Dendritic cell treated with granulocyte-macrophage colony-stimulating factor and Interleukin-4, amounts not matched to agents 40 ng/mL and 50 ng/mL, for 4 days (primary cell): ENCODE results near the gene MRPS31.

Experiments
- H3K27ac Mint-ChIP-seq: one replicate; pipeline ENCODE4 v1.8.0; 2022; ENCODE audit warnings: mild to moderate bottlenecking, mixed read lengths
- H3K27me3 Mint-ChIP-seq: one replicate; pipeline ENCODE4 v1.8.0; 2022; ENCODE audit warnings: mild to moderate bottlenecking, mixed read lengths
- H3K36me3 Mint-ChIP-seq: one replicate; pipeline ENCODE4 v1.8.0; 2022; ENCODE audit warnings: low read depth, mixed read lengths
- H3K4me1 Mint-ChIP-seq: one replicate; pipeline ENCODE4 v1.8.0; 2022; ENCODE audit warnings: low read depth, mixed read lengths
- H3K4me3 Mint-ChIP-seq: one replicate; pipeline ENCODE4 v1.8.0; 2022; ENCODE audit warnings: mild to moderate bottlenecking, moderate library complexity, mixed read lengths
- H3K9me3 Mint-ChIP-seq: one replicate; pipeline ENCODE4 v1.8.0; 2022; ENCODE audit warnings: mixed read lengths
- intact Hi-C: fragments of 100-400 bp; cut with micrococcal nuclease; formaldehyde crosslinking; loops from one replicate; pipeline ENCODE4 v1.15.0; 2022

The MRPS31 gene

DNA sequence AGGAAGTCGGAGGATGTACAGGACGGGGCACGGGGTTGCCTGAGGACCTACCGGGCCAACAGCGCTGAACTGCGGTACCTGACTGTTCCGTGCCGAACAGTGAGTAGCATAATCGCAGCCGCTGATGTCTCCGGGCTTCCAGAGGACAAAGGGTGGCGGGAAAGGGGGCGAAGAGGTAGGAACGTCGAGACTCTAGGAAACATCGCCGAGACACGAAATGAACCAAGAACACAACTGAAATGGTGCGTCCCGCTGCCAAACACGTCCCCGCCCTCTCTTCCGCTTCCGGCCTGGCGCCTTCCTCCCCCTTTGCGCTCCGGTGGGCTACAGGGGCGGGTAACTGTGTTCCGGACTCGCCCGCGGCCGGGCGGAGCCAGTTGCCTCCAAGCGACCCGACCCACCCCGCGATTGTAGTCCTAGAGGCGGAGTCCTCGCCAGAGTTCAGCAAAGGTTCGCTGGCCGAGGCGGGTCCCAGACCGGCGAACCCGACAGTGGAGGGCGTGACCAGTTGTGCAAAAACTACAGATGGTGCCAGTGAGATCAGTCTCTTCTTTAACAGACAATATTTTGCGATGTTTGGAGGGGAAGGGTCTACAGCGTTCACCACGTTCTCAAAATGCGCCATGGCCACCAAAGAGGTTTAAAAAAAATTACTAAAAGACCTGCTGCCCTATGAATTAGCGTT is at the start of gene MRPS31:
MRPS31 (minus strand) TSS at position 257 of the 685 bp plus-strand sequence; CDS start at position 203, 54 bp downstream.
- Mint-ChIP-seq H3K27me3 (no peaks in the 10 kb centered on the region), H3K27ac (peak within 1 kb of the TSS; percentile 95), H3K4me3 (peak within 1 kb of the TSS; percentile 95), H3K9me3 (no peaks in the 10 kb centered on the region), H3K4me1 (peaks cover 13% of the 10 kb centered on the region), H3K36me3 (peaks cover 19% of the 10 kb centered on the region)
- intact Hi-C loops: loop anchor here (5.0 to 10.0 kb wide), 5 partner anchors 106 to 1086 kb away; partner anchors contain the start of genes FOXO1 and WBP4

DNA sequence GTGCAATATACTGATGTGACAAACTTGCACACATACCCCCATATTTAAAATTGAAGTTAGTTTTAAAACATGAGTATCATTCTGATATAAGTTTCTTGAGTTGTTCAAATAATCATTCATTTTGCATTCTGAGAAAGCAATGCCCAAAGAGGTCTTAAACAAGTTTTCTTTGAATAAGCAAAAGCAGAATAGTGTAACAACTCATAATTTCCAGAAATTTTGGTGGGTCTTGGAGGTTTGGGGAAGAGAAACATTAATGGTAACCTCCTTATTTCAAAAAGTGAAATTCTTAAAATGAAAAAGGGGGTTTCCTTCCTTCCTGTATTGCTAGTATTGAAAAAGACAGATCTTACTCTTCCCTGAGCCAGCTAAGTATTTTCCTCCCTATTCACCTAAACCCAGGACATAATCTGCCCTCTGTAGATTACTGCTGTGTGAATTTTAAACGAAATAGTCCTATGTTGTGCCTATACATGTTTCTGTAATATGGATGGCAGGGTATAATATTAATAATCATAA is 48.9 kb upstream of the MRPS31 start:
- H3K9me3 Mint-ChIP-seq: no peaks in the 10 kb centered on the region
- no peaks in the 10 kb centered on the region for H3K27me3 Mint-ChIP-seq
- intact Hi-C loops: no loop called here
- H3K36me3 Mint-ChIP-seq: no peaks in the 10 kb centered on the region
- H3K4me3 Mint-ChIP-seq: no peak overlapping the region
- H3K27ac Mint-ChIP-seq: no peak overlapping the region
- no peaks in the 10 kb centered on the region for H3K4me1 Mint-ChIP-seq

DNA sequence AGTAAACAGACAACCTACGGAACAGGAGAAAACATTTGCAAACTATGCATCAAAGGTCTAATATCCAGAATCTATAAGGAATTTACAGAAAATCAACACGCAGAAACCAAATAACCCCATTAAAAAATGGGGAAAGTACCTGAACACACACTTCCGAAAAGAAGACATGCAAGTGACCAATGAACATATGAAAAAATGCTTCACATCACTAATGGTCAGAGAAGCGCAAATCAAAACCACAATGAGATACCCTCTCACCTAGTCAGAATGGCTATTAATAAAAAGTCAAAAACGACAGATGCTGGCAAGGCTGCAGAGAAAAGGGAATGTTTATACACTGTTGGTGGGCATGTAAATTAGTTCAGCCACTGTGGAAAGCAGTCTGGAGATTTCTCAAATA is 47.9 kb upstream of the MRPS31 start:
- Mint-ChIP-seq H3K36me3 (no peaks in the 10 kb centered on the region), H3K27ac (no peak overlapping the region), H3K4me3 (no peak overlapping the region), H3K4me1 (peaks cover 4% of the 10 kb centered on the region), H3K27me3 (no peaks in the 10 kb centered on the region), H3K9me3 (no peaks in the 10 kb centered on the region)
- intact Hi-C loops: no loop called here

DNA sequence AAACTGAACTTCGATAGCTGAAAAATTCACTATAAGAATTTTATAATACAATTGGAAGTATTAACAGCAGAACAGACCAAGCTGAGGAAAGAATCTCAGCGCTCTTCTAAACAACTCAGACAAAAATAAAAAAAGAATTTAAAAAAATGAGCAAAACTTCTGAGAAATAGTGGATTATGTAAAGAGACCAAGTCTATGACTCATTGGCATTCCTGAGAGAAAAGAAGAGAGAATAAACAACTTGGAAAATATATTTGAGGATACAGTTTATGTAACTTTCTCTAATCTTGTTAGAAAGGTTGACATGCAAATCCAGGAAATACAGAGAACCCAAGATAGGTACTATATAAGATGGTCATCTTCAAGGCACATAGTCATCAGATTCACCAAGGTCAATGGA is 43.8 kb upstream of the MRPS31 start:
- Mint-ChIP-seq H3K4me1 (peaks cover 22% of the 10 kb centered on the region), H3K36me3 (no peaks in the 10 kb centered on the region), H3K27ac (no peak overlapping the region), H3K27me3 (no peaks in the 10 kb centered on the region), H3K9me3 (no peaks in the 10 kb centered on the region), H3K4me3 (no peak overlapping the region)
- intact Hi-C loops: loop anchor here (2.0 kb wide), 1 partner anchor 38 kb away; no protein-coding TSS in a partner anchor

DNA sequence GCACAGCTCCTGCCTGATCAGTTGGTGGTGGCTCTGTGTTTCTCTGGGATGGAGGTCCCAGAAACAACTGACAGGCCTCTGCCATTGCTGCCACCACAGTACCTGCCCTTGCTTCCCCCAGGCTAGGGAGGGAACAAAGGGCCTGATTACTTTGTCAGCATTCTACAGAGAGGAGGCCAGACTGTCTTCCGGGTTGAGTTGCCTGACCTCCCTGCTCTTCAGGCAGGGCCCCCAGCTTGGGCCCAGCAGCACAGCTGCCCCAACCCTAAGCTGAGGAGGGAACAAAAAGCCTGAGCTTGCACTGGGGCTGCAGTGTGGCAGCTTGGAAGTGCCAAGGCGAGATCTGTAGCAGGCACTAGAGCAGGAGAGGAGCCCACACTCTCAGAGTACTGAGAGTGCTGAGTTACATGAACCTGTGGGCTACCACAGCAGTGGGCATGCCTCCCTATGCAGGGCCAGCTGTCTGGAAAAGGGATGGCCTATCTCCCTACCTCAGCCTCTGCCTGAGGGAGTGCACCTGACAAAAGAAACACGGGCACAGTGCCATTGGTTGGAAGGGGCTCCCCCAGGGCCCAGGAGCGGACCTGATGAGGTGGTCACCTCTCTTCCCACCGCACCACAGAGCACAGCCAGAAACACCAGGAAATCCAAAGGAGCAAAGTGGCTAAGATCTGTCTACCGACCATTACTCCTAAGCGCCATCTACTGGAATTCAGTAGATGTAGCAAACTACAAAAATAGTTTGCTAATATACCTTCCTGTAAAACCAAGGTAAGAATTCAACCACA is 42.9 kb upstream of the MRPS31 start:
- no peak overlapping the region for H3K27ac Mint-ChIP-seq
- intact Hi-C loops: loop anchor here (2.0 kb wide), 1 partner anchor 37 kb away; no protein-coding TSS in a partner anchor
- no peaks in the 10 kb centered on the region for H3K9me3 Mint-ChIP-seq
- peaks cover 4% of the 10 kb centered on the region for H3K36me3 Mint-ChIP-seq
- H3K27me3 Mint-ChIP-seq: no peaks in the 10 kb centered on the region
- H3K4me3 Mint-ChIP-seq: no peak overlapping the region
- H3K4me1 Mint-ChIP-seq: peaks cover 22% of the 10 kb centered on the region

DNA sequence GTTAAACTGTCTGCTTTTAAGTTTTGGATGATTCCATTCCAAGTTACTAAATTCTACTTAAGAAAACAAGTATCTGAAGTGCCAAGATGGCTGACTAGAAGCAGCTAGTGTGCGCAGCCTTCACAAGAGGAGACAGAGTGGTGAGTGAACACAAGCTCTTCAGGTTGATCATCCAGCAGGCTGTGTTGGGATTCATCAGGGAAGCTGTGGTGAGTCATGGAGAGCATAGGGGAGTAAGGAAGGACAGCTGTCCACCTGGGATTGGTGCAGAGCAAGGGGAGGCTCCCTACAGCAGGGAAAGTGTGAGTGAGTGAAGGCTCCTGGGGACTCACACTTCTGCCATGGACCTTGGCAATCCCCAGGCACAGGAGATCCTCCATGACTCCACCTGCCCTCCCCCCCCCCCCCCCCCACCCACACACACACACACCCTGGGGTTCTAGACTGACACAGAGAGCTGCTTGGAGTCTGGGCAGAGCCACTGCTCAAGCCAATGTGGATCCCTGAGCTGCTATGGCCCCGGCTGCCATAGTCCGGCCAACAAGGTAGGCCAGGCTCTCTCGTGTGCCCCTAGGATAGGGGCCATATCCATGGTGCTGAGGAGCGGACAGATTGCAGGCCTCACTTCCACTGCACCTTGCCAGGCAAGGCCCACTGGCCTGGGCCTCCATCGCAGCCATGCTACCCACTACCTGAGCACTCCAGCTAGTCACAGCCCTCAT is 41.9 kb upstream of the MRPS31 start:
- intact Hi-C loops: no loop called here
- peaks cover 6% of the 10 kb centered on the region for H3K36me3 Mint-ChIP-seq
- H3K4me1 Mint-ChIP-seq: peaks cover 22% of the 10 kb centered on the region
- no peaks in the 10 kb centered on the region for H3K27me3 Mint-ChIP-seq
- no peak overlapping the region for H3K4me3 Mint-ChIP-seq
- H3K27ac Mint-ChIP-seq: no peak overlapping the region
- no peaks in the 10 kb centered on the region for H3K9me3 Mint-ChIP-seq

DNA sequence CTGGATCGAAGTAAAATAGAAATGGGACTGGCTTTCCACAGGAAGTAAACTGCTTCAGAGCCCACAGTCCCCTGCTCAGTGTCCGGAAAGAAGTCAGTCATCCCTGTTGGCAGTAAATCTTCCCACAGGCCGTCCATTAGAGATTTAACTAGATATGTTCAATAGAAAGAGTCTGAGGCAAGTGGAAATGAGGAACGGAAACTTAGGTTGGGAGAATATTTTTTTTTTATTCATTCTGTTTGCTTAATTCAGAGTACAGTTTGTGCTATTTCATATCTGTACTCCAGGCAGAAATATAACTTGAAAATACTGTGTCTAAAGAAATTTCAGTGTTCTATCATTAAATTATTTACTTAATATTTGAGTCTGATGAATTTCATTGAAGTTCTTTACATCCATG is 41.1 kb upstream of the MRPS31 start:
- H3K36me3 Mint-ChIP-seq: peaks cover 11% of the 10 kb centered on the region
- H3K4me3 Mint-ChIP-seq: no peak overlapping the region
- intact Hi-C loops: no loop called here
- H3K9me3 Mint-ChIP-seq: no peaks in the 10 kb centered on the region
- no peak overlapping the region for H3K27ac Mint-ChIP-seq
- peaks cover 22% of the 10 kb centered on the region for H3K4me1 Mint-ChIP-seq
- H3K27me3 Mint-ChIP-seq: no peaks in the 10 kb centered on the region

DNA sequence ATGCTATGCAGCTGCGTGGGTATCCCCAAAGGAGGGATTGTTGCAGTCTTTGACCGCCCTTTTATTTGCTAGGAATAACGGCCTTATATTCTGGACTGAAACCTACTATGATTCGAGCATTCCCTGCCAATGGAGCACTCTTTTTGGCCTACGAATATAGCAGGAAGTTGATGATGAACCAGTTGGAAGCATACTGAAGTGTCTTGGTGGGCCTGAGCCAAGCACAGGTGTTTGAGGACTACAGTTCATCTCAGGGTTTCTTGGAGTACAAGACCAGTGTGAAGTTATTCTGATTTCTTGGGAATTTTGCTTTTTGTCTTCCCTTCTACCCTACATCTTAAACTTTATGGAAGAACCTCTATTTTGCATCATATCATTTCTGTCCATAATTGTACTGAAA is 38.5 kb upstream of the MRPS31 start:
- no peak overlapping the region for H3K4me3 Mint-ChIP-seq
- H3K36me3 Mint-ChIP-seq: peaks cover 15% of the 10 kb centered on the region
- H3K9me3 Mint-ChIP-seq: no peaks in the 10 kb centered on the region
- peaks cover 22% of the 10 kb centered on the region for H3K4me1 Mint-ChIP-seq
- H3K27ac Mint-ChIP-seq: no peak overlapping the region
- intact Hi-C loops: no loop called here
- H3K27me3 Mint-ChIP-seq: no peaks in the 10 kb centered on the region

DNA sequence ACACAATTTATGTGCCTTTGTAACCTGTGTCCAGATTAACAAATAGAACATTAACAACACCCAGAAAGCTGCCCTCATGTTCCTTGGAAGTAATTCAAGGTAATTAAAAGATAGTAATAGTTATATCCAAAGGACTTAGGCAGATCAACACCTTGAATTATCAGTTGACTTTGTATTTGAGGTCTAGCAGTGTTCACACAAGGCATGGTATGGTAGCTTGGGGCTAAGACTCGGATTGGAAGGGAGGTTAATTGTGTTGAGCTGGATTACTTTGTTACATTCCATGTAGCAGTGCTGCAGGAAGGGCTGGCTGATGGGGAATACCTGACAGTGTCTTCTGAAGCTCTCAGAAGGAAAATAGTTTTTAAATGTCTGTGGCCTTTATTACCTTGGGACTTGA is 35.3 kb upstream of the MRPS31 start:
- Mint-ChIP-seq H3K36me3 (peaks cover 26% of the 10 kb centered on the region), H3K9me3 (no peaks in the 10 kb centered on the region), H3K4me1 (no peaks in the 10 kb centered on the region), H3K27ac (no peak overlapping the region), H3K4me3 (no peak overlapping the region), H3K27me3 (no peaks in the 10 kb centered on the region)
- intact Hi-C loops: no loop called here

DNA sequence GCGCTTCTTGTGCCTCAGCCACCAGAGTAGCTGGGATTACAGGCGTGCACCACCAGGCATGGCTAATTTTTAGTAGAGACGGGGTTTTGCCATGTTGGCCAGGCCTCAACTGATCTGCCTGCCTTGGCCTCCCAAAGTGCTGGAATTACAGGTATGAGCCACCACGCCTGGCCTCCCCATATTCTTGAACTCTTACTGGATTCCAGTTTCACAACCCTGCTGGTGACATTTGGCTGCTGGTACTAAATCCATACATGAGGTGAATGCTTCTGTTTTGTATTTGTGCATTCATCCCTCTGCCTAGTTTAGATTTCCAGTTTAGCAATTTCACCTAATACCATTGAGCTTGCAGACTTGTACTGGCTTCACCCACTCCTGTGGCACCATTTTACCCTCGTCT is 32.3 kb upstream of the MRPS31 start:
- peaks cover 33% of the 10 kb centered on the region for H3K36me3 Mint-ChIP-seq
- H3K4me3 Mint-ChIP-seq: no peak overlapping the region
- intact Hi-C loops: no loop called here
- no peaks in the 10 kb centered on the region for H3K27me3 Mint-ChIP-seq
- H3K27ac Mint-ChIP-seq: no peak overlapping the region
- no peaks in the 10 kb centered on the region for H3K9me3 Mint-ChIP-seq
- H3K4me1 Mint-ChIP-seq: peaks cover 6% of the 10 kb centered on the region

DNA sequence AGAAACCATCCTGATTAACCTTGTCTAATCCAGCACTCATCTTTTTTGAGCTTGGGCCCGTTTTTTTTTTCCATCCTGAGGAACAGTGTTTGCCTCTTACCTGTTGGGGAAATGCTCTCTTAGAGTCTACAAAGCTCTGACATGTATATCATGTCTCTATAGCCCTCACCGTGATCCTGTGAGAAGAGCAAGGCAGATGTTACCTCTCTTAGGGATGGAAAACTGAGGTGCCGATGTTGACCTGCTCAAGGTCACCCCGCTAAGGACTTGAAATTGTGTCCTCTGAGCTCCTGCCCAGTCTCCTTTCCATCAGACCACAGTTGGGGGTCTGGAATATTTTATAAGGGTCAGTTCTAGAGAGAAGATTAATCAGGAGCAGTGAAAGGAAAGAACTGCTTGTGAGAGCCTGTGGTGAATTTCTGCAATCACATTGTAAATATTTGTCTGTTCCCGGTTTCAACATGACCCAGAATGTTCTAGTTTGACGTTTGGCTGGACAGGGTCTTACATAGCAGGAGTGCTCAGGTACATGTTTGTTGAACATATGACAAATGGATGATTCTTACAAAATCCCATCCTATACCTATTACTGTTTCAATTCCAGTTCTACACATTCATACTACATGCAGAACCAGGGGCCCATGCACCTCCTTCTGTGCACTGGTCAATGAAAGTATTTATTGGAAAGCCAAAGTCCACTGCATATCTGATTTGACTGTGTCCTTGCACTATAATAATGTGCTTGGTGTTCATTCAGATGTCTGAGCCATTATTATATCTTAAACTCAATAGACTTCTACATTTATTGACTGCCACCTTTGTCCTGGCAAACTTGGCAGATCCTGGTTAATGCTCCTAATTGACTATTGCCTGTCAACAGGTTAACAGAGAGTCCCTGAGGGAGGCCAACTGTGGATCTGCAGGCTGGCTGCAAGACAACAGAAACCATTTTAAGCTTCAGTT is 30.5 kb upstream of the MRPS31 start:
- intact Hi-C loops: no loop called here
- Mint-ChIP-seq H3K36me3 (peaks cover 24% of the 10 kb centered on the region), H3K4me3 (no peak overlapping the region), H3K27ac (no peak overlapping the region), H3K27me3 (no peaks in the 10 kb centered on the region), H3K4me1 (peaks cover 6% of the 10 kb centered on the region), H3K9me3 (no peaks in the 10 kb centered on the region)

DNA sequence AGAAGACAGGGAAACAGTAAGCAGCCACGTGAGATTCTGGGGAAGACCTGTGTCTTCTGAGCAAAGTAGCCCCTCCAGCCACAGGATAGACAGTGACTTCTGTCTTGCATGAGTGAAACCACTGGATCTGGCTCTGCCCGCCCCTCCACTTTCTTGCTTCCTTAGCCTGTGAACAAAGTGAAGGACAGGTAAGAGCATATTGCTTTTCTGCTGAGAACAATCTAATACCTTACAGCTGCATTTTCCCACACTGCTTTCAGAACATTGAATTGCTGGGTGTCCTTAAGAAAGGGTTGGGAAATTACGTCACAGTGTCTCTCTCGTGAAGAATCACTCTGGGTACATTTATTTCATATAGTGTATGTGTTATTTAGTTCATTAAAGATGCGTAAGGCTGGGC is 29.6 kb upstream of the MRPS31 start:
- intact Hi-C loops: no loop called here
- Mint-ChIP-seq H3K9me3 (no peaks in the 10 kb centered on the region), H3K27ac (no peak overlapping the region), H3K4me1 (peaks cover 6% of the 10 kb centered on the region), H3K4me3 (no peak overlapping the region), H3K36me3 (peaks cover 24% of the 10 kb centered on the region), H3K27me3 (no peaks in the 10 kb centered on the region)

DNA sequence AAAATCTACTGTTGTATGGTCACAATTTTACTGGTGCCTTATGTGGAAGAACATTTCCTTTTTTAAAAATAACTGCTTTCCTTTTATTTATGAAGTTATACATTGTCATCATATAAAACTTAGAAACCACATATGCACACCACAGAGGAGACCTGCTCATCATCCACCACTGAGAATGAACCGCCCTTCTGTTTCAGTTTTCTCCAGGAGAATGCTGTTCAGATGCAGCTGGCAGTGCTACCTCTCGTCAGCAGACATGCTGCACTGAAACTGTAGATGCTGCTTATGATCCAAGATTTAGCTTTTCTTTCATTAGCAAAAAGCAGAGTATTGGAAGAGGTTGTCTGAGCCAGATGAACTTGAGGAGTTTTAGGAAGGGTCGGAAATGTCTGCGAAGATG is 28.5 kb upstream of the MRPS31 start:
- Mint-ChIP-seq H3K9me3 (no peaks in the 10 kb centered on the region), H3K4me3 (no peak overlapping the region), H3K27me3 (no peaks in the 10 kb centered on the region), H3K36me3 (peaks cover 24% of the 10 kb centered on the region), H3K27ac (no peak overlapping the region), H3K4me1 (peaks cover 6% of the 10 kb centered on the region)
- intact Hi-C loops: no loop called here
